H9 (cell line): ENCODE results near the gene DSEL. TPM values are rescaled to one million over a fixed set of nuclear protein-coding genes. Genes with fewer than 3 reads are reported as not detected.

Experiments
- DNase-seq: peaks from one replicate; pipeline ENCODE4 v3.0.0-alpha.2; 2017
- H2AFZ ChIP-seq: one replicate; pipeline ENCODE4 v1.6.1; 2013; ENCODE audit warnings: mild to moderate bottlenecking, low read length, control low read depth, moderate library complexity
- H2AK5ac ChIP-seq: 2 replicates; pipeline ENCODE4 v1.6.1; 2013; ENCODE audit warnings: low read length, control low read depth, mixed read lengths; ENCODE audit not compliant: insufficient read length
- H2BK120ac ChIP-seq: one replicate; pipeline ENCODE4 v1.6.1; 2013; ENCODE audit warnings: low read depth, mild to moderate bottlenecking, low read length, control low read depth, inconsistent platforms; ENCODE audit not compliant: poor library complexity, severe bottlenecking
- H2BK12ac ChIP-seq: 2 replicates; pipeline ENCODE4 v1.6.1; 2013; ENCODE audit warnings: low read length, control low read depth, mixed read lengths, low read depth; ENCODE audit not compliant: insufficient read length
- H2BK15ac ChIP-seq: 2 replicates; pipeline ENCODE4 v1.6.1; 2013; ENCODE audit warnings: low read depth, low read length, control low read depth
- H2BK20ac ChIP-seq: one replicate; pipeline ENCODE4 v1.6.1; 2013; ENCODE audit warnings: low read depth, mild to moderate bottlenecking, low read length, control low read depth, inconsistent platforms; ENCODE audit not compliant: poor library complexity, severe bottlenecking
- H2BK5ac ChIP-seq: 2 replicates; pipeline ENCODE4 v1.6.1; 2013; ENCODE audit warnings: low read length, control low read depth, mixed read lengths; ENCODE audit not compliant: insufficient read length
- H3K14ac ChIP-seq: 2 replicates; pipeline ENCODE4 v1.6.1; 2013; ENCODE audit warnings: low read length, control low read depth; ENCODE audit not compliant: insufficient read depth
- H3K18ac ChIP-seq: 2 replicates; pipeline ENCODE4 v1.6.1; 2013; ENCODE audit warnings: low read depth, mild to moderate bottlenecking, mixed read lengths, low read length, control low read depth; ENCODE audit not compliant: insufficient read length
- H3K23ac ChIP-seq: 2 replicates; pipeline ENCODE4 v1.6.1; 2013; ENCODE audit warnings: low read length, control low read depth, mixed read lengths, low read depth; ENCODE audit not compliant: insufficient read length
- H3K23me2 ChIP-seq: 2 replicates; pipeline ENCODE4 v1.6.1; 2013; ENCODE audit warnings: low read depth, mild to moderate bottlenecking, mixed read lengths, low read length, control low read depth; ENCODE audit not compliant: insufficient read length, poor library complexity, severe bottlenecking
- H3K27ac ChIP-seq: 2 replicates; pipeline ENCODE4 v1.5.1; 2013; ENCODE audit warnings: low read length, control low read depth, mixed read lengths, low read depth; ENCODE audit not compliant: insufficient read length
- H3K27me3 ChIP-seq: 2 replicates; pipeline ENCODE4 v1.6.1; 2013; ENCODE audit warnings: low read length, control low read depth, inconsistent platforms; ENCODE audit not compliant: insufficient read depth
- H3K4ac ChIP-seq: 2 replicates; pipeline ENCODE4 v1.6.1; 2013; ENCODE audit warnings: low read depth, mild to moderate bottlenecking, control low read depth, inconsistent platforms, low read length, moderate library complexity
- H3K4me1 ChIP-seq: 2 replicates; pipeline ENCODE4 v1.6.1; 2013; ENCODE audit warnings: low read length, control low read depth, inconsistent platforms; ENCODE audit not compliant: insufficient read depth
- H3K4me2 ChIP-seq: 2 replicates; pipeline ENCODE4 v1.6.1; 2013; ENCODE audit warnings: low read length, control low read depth, mixed read lengths; ENCODE audit not compliant: insufficient read length, insufficient read depth
- H3K56ac ChIP-seq: 2 replicates; pipeline ENCODE4 v1.6.1; 2013; ENCODE audit warnings: low read depth, mild to moderate bottlenecking, mixed read lengths, low read length, control low read depth; ENCODE audit not compliant: insufficient read length
- H3K79me1 ChIP-seq: 2 replicates; pipeline ENCODE4 v1.6.1; 2013; ENCODE audit warnings: low read depth, mild to moderate bottlenecking, moderate library complexity, low read length, control low read depth, inconsistent platforms; ENCODE audit not compliant: insufficient read depth, poor library complexity, severe bottlenecking
- H3K79me2 ChIP-seq: 2 replicates; pipeline ENCODE4 v1.6.1; 2013; ENCODE audit warnings: low read length, control low read depth, inconsistent platforms; ENCODE audit not compliant: insufficient read depth
- H3K9ac ChIP-seq: 2 replicates; pipeline ENCODE4 v1.6.1; 2013; ENCODE audit warnings: low read length, control low read depth, mixed read lengths; ENCODE audit not compliant: insufficient read length; ENCODE audit errors: extremely low read depth
- H3K9me3 ChIP-seq: one replicate; pipeline ENCODE4 v1.6.1; 2013; ENCODE audit warnings: low read depth, low read length, inconsistent platforms; ENCODE audit not compliant: control insufficient read depth
- H3T11ph ChIP-seq: one replicate; pipeline ENCODE4 v1.6.1; 2013; ENCODE audit warnings: mild to moderate bottlenecking, low read length, control low read depth, inconsistent platforms
- H4K20me1 ChIP-seq: one replicate; pipeline ENCODE4 v1.6.1; 2013; ENCODE audit not compliant: control insufficient read depth, insufficient read length, insufficient read depth
- H4K5ac ChIP-seq: 2 replicates; pipeline ENCODE4 v1.6.1; 2013; ENCODE audit warnings: low read depth, mild to moderate bottlenecking, mixed read lengths, low read length, control low read depth; ENCODE audit not compliant: insufficient read length
- H4K8ac ChIP-seq: replicated peaks from 2 replicates; pipeline ENCODE4 v1.6.1; 2013; ENCODE audit warnings: low read length, control low read depth, mixed read lengths, low read depth; ENCODE audit not compliant: insufficient read length
- H4K91ac ChIP-seq: 2 replicates; pipeline ENCODE4 v1.6.1; 2013; ENCODE audit warnings: low read depth, mild to moderate bottlenecking, moderate library complexity, mixed read lengths, low read length, control low read depth; ENCODE audit not compliant: insufficient read length
- H3K27ac Mint-ChIP-seq, 3 experiments: 2 replicates in 2 of 3; 3 replicates in 1 of 3; pipeline ENCODE4 v1.8.0; 2020 to 2021; ENCODE audit warnings: mixed read lengths in 3 of 3, mild to moderate bottlenecking in 1 of 3, moderate library complexity in 1 of 3
- H3K27me3 Mint-ChIP-seq: 2 replicates; pipeline ENCODE4 v1.8.0; 2021; ENCODE audit warnings: low read depth, mild to moderate bottlenecking, moderate library complexity, mixed read lengths
- H3K36me3 Mint-ChIP-seq, 3 experiments: 2 replicates in 2 of 3; 3 replicates in 1 of 3; pipeline ENCODE4 v1.8.0; 2020 to 2021; ENCODE audit warnings: low read depth in 3 of 3, mixed read lengths in 3 of 3; ENCODE audit not compliant: insufficient read depth in 1 of 3
- H3K4me1 Mint-ChIP-seq, 2 experiments: 2 replicates each; pipeline ENCODE4 v1.8.0; 2020; ENCODE audit warnings: mixed read lengths in 2 of 2
- H3K4me3 Mint-ChIP-seq, 2 experiments: 2 replicates in 1 of 2; 3 replicates in 1 of 2; pipeline ENCODE4 v1.8.0; 2020 to 2021; ENCODE audit warnings: mild to moderate bottlenecking in 2 of 2, mixed read lengths in 2 of 2, moderate library complexity in 1 of 2
- H3K9me3 Mint-ChIP-seq, 2 experiments: 2 replicates in 1 of 2; 3 replicates in 1 of 2; pipeline ENCODE4 v1.8.0; 2020; ENCODE audit warnings: mild to moderate bottlenecking in 2 of 2, mixed read lengths in 2 of 2, moderate library complexity in 1 of 2
- WGBS: extraction: QIAGEN DNeasy Blood & Tissue Kit; methylation state at CpG from one replicate; pipeline ENCODE4 v1.1.7; 2013; ENCODE audit warnings: missing lambda C conversion rate, low lambda C conversion rate, mixed read lengths; ENCODE audit not compliant: insufficient read length; ENCODE audit errors: extremely low coverage; 5-methylcytosine and 5-hydroxymethylcytosine counted together
- total RNA-seq: library from RNA; stranded (reverse); gene quantifications from 2 replicates; pipeline ENCODE4 v1.2.1, GENCODE V29; 2021
- TF ChIP-seq, protein P1 (sequence below): fragments of 200-600 bp; sonication (generic); conservative IDR thresholded peaks from 3 replicates; pipeline ENCODE4 v1.8.0; 2021; ENCODE audit warnings: antibody characterized with exemption, mild to moderate bottlenecking

DSEL gene
- total RNA-seq, 1 experiment from 2014 or later = 6.0 TPM

DNA sequence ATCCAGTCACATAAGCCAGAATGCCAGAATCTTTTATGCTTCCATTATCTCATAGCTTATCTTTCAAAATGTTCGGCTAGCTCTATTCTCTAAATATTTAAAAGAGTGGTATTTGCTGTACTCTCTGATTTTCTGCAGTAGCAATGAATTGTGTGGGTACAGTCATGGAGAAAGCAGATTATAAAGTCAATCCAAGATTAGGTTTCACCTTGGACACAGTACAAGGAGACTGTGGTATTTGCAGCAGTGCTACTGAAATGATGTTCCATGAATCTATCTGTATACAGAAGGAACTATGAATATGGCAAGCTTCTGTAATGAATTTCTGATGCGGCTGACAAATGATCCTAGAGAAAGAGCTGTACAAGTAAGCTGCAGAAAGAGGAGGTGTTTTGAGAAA is 15.4 kb upstream of the DSEL start:
- no peaks in the 10 kb centered on the region for H3K36me3 Mint-ChIP-seq
- no peak overlapping the region for H2AK5ac ChIP-seq
- no peak overlapping the region for H3K14ac ChIP-seq
- H2BK15ac ChIP-seq = no peak overlapping the region
- H3K23ac ChIP-seq = no peak overlapping the region
- H3K9ac ChIP-seq = no peak overlapping the region
- no peak for DNase-seq
- no peak overlapping the region for H3K4me2 ChIP-seq
- no peak overlapping the region for H3K27ac ChIP-seq
- no peak overlapping the region for H3K56ac ChIP-seq
- no peaks in the 10 kb centered on the region for H4K20me1 ChIP-seq
- H3K9me3 ChIP-seq = no peaks in the 10 kb centered on the region
- TF ChIP-seq, protein P1, sequence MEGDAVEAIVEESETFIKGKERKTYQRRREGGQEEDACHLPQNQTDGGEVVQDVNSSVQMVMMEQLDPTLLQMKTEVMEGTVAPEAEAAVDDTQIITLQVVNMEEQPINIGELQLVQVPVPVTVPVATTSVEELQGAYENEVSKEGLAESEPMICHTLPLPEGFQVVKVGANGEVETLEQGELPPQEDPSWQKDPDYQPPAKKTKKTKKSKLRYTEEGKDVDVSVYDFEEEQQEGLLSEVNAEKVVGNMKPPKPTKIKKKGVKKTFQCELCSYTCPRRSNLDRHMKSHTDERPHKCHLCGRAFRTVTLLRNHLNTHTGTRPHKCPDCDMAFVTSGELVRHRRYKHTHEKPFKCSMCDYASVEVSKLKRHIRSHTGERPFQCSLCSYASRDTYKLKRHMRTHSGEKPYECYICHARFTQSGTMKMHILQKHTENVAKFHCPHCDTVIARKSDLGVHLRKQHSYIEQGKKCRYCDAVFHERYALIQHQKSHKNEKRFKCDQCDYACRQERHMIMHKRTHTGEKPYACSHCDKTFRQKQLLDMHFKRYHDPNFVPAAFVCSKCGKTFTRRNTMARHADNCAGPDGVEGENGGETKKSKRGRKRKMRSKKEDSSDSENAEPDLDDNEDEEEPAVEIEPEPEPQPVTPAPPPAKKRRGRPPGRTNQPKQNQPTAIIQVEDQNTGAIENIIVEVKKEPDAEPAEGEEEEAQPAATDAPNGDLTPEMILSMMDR = no peak
- H2BK12ac ChIP-seq = no peak overlapping the region
- no peaks in the 10 kb centered on the region for H3K79me2 ChIP-seq
- H3K23me2 ChIP-seq = no peaks in the 10 kb centered on the region
- H3K4me1 Mint-ChIP-seq = no peaks in the 10 kb centered on the region
- no peaks in the 10 kb centered on the region for H3K27me3 ChIP-seq
- no peak overlapping the region for H3K18ac ChIP-seq
- no peak overlapping the region for H3K27ac Mint-ChIP-seq
- no peaks in the 10 kb centered on the region for H3K9me3 Mint-ChIP-seq
- H3K27me3 Mint-ChIP-seq = no peaks in the 10 kb centered on the region
- H2BK20ac ChIP-seq = no peak overlapping the region
- no peaks in the 10 kb centered on the region for H3K79me1 ChIP-seq
- H4K8ac ChIP-seq = no peak overlapping the region
- no peak overlapping the region for H2BK120ac ChIP-seq
- H2BK5ac ChIP-seq = no peak overlapping the region
- H2AFZ ChIP-seq = no peak overlapping the region
- no peak overlapping the region for H4K91ac ChIP-seq
- H3T11ph ChIP-seq = no peak overlapping the region
- no peak overlapping the region for H3K4me3 Mint-ChIP-seq
- H3K4ac ChIP-seq = no peak overlapping the region
- no peaks in the 10 kb centered on the region for H3K4me1 ChIP-seq
- no peak overlapping the region for H4K5ac ChIP-seq
- WGBS = no CpG with 5 or more reads among the region's 2 CpGs
